Trophoblast cell (in vitro differentiated cells and primary cell): ENCODE results near the gene COA5.
A peak's percentile ranks its signal among the peaks of the same experiment; 100 is the strongest.

Experiments used
- DNase-seq, 2 donors: peaks; one replicate each; pipeline ENCODE4 v3.0.0-alpha.2; 2016
- H2AFZ ChIP-seq: 2 replicates; pipeline ENCODE4 v1.6.1; 2013; ENCODE audit warnings: low read length, moderate library complexity, mild to moderate bottlenecking; ENCODE audit not compliant: insufficient read depth, poor library complexity
- H2AK5ac ChIP-seq: 2 replicates; pipeline ENCODE4 v1.6.1; 2013; ENCODE audit warnings: mild to moderate bottlenecking, low read length
- H2BK120ac ChIP-seq: 2 replicates; pipeline ENCODE4 v1.6.1; 2013; ENCODE audit warnings: low read length, mild to moderate bottlenecking, moderate library complexity; ENCODE audit not compliant: insufficient read depth, poor library complexity
- H2BK12ac ChIP-seq: 2 replicates; pipeline ENCODE4 v1.6.1; 2013; ENCODE audit warnings: mild to moderate bottlenecking, low read length, moderate library complexity
- H2BK5ac ChIP-seq: 2 replicates; pipeline ENCODE4 v1.6.1; 2013; ENCODE audit warnings: low read length, low read depth, moderate library complexity, mild to moderate bottlenecking; ENCODE audit not compliant: poor library complexity
- H3K14ac ChIP-seq: 2 replicates; pipeline ENCODE4 v1.6.1; 2013; ENCODE audit warnings: mild to moderate bottlenecking, low read length
- H3K18ac ChIP-seq: 2 replicates; pipeline ENCODE4 v1.6.1; 2013; ENCODE audit warnings: mild to moderate bottlenecking, low read length
- H3K23ac ChIP-seq: 2 replicates; pipeline ENCODE4 v1.6.1; 2013; ENCODE audit warnings: low read length
- H3K27ac ChIP-seq: 2 replicates; pipeline ENCODE4 v1.5.1; 2013; ENCODE audit warnings: low read depth, mild to moderate bottlenecking, inconsistent platforms, low read length, moderate library complexity
- H3K27me3 ChIP-seq: 2 replicates; pipeline ENCODE4 v1.6.1; 2013; ENCODE audit warnings: inconsistent platforms, mild to moderate bottlenecking, low read length, moderate library complexity; ENCODE audit not compliant: insufficient read depth
- H3K36me3 ChIP-seq, 2 experiments: 1 replicate in 1 of 2; 2 replicates in 1 of 2; pipeline ENCODE4 v1.6.1; 2013; ENCODE audit warnings: low read length in 2 of 2, mild to moderate bottlenecking in 2 of 2, moderate library complexity in 1 of 2; ENCODE audit not compliant: insufficient read depth in 2 of 2, control insufficient read depth in 1 of 2
- H3K4ac ChIP-seq: 2 replicates; pipeline ENCODE4 v1.6.1; 2013; ENCODE audit warnings: low read depth, mild to moderate bottlenecking, low read length, moderate library complexity
- H3K4me1 ChIP-seq, 2 experiments: 1 replicate in 1 of 2; 2 replicates in 1 of 2; pipeline ENCODE4 v1.6.1; 2013; ENCODE audit warnings: low read length in 2 of 2, mild to moderate bottlenecking in 2 of 2, moderate library complexity in 1 of 2; ENCODE audit not compliant: insufficient read depth in 2 of 2, control insufficient read depth in 1 of 2
- H3K4me2 ChIP-seq: 2 replicates; pipeline ENCODE4 v1.6.1; 2013; ENCODE audit warnings: inconsistent platforms, mild to moderate bottlenecking, low read length, moderate library complexity
- H3K4me3 ChIP-seq: 2 replicates; pipeline ENCODE4 v1.5.1; 2013; ENCODE audit warnings: mild to moderate bottlenecking, low read depth, low read length, inconsistent platforms
- H3K79me1 ChIP-seq: one replicate; pipeline ENCODE4 v1.6.1; 2013; ENCODE audit warnings: low read length
- H3K79me2 ChIP-seq: 2 replicates; pipeline ENCODE4 v1.6.1; 2013; ENCODE audit warnings: low read length, mild to moderate bottlenecking; ENCODE audit not compliant: control insufficient read depth, insufficient read depth, poor library complexity
- H3K9ac ChIP-seq: 2 replicates; pipeline ENCODE4 v1.6.1; 2013; ENCODE audit warnings: mild to moderate bottlenecking, low read length
- H3K9me3 ChIP-seq: 2 replicates; pipeline ENCODE4 v1.6.1; 2013; ENCODE audit warnings: low read depth, mild to moderate bottlenecking, control low read depth, inconsistent platforms, low read length; ENCODE audit not compliant: insufficient read depth
- H4K12ac ChIP-seq: 2 replicates; pipeline ENCODE4 v1.6.1; 2013; ENCODE audit warnings: low read depth, mild to moderate bottlenecking, low read length, moderate library complexity
- H4K8ac ChIP-seq: 2 replicates; pipeline ENCODE4 v1.6.1; 2013; ENCODE audit warnings: low read depth, mild to moderate bottlenecking, low read length, moderate library complexity
- H4K91ac ChIP-seq: one replicate; pipeline ENCODE4 v1.6.1; 2013; ENCODE audit warnings: low read depth, mild to moderate bottlenecking, low read length, moderate library complexity
- WGBS: extraction: QIAGEN DNeasy Blood & Tissue Kit; methylation state at CpG from one replicate; pipeline ENCODE4 v1.1.7; 2013; ENCODE audit warnings: missing lambda C conversion rate; ENCODE audit not compliant: insufficient read length, insufficient coverage; ENCODE audit errors: extremely low coverage; 5-methylcytosine and 5-hydroxymethylcytosine counted together

Gene COA5

DNA sequence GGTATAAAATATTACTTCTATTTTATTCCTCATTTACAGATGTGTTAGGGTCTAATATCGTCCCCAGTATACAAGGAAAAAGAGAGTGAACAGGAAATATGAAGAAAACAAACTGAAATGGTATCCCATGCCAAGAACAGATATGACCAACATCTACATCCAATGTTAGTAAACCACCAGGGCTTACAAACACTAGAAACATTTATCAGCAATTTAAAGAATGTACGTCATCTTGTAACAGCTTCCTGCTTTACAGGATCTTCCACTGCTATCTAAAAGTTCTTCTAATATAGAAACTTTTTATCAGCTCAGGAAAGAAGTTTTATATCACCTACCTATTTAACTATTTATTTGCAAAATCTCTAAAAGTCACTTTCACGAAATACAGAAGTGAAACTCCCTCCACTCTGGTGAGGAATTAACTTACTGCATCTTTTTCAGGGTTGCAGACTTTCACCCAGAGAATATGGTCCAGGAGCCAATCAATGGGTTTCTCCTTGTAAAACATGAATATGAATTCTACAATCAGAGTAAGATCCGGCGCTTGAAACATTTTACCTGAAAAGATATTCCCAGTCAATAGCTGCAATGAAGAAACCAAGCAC is 35.3 kb upstream of the COA5 start:
- H4K12ac ChIP-seq: no peak overlapping the region

DNA sequence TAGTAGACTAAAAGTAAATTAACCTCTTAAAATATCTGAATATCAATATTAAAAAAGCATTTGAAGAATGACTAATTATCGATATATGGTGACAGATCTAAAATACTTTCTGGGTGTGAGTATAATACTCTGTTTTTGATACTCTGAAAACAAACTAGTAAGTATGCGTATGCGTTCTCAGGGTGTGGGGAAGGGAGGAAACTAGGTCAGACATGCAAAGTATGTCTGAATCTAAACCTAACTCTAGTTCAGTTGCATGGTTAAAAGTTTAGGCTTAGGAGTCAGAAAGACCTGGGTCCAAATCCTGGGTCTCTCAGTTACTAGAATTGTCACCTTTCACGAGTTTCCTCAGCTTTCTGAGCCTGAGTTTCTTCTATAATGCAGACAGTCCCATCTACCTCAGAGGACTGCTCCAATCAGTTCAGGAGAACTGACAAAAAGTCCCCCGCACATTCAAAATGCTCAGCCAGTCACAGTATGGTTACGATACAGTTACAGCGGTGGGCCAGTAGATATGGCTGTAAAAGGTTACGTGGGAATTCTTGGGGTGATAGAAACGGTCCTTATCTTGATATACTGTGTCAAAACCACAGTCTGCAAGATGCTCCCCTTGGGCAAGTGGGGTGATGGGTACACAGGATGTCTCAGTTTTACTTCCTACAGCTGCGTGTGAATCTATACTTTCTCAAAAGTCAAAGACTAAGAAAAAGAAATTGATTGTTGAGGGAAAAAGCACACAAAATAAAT is 29.3 kb upstream of the COA5 start:
- Histone ChIP-seq H3K4me1 (peaks cover 2 to 7% of the 10 kb centered on the region in 2 experiments), H2BK12ac (no peak overlapping the region), H3K27me3 (no peaks in the 10 kb centered on the region), H3K18ac (no peak overlapping the region), H3K27ac (no peak overlapping the region), H2AFZ (no peak overlapping the region), H3K9me3 (no peaks in the 10 kb centered on the region), H3K23ac (no peak overlapping the region), H4K91ac (no peak overlapping the region), H2AK5ac (no peak overlapping the region), H3K79me1 (no peaks in the 10 kb centered on the region), H3K4me3 (no peak overlapping the region), H3K9ac (no peak overlapping the region), H3K79me2 (no peaks in the 10 kb centered on the region), H3K36me3 (no peaks in the 10 kb centered on the region), H3K4ac (no peak overlapping the region), H3K4me2 (no peak overlapping the region), H2BK5ac (no peak overlapping the region), H4K12ac (no peak overlapping the region), H3K14ac (no peak overlapping the region), H2BK120ac (no peak overlapping the region), H4K8ac (no peak overlapping the region)
- no peak for DNase-seq
- no CpG with 5 or more reads among the region's 10 CpGs for WGBS

More for the DNA sequence above, 35.3 kb upstream of the COA5 start:
- Histone ChIP-seq H3K79me2 (no peaks in the 10 kb centered on the region), H2BK12ac (no peak overlapping the region), H3K9me3 (no peaks in the 10 kb centered on the region), H2AFZ (no peak overlapping the region), H2BK5ac (no peak overlapping the region), H3K27me3 (no peaks in the 10 kb centered on the region), H3K23ac (no peak overlapping the region), H2BK120ac (no peak overlapping the region), H4K8ac (no peak overlapping the region), H2AK5ac (no peak overlapping the region), H3K9ac (no peak overlapping the region), H3K27ac (no peak overlapping the region), H3K4me1 (peaks cover 1 to 5% of the 10 kb centered on the region in 2 experiments), H4K91ac (no peak overlapping the region), H3K18ac (no peak overlapping the region), H3K4ac (no peak overlapping the region), H3K79me1 (peaks cover 3% of the 10 kb centered on the region), H3K14ac (no peak overlapping the region), H3K36me3 (no peaks in the 10 kb centered on the region), H3K4me2 (no peak overlapping the region), H3K4me3 (no peak overlapping the region)
- peak; percentile 29 to 79 for DNase-seq
- WGBS: no CpG with 5 or more reads among the region's 5 CpGs

DNA sequence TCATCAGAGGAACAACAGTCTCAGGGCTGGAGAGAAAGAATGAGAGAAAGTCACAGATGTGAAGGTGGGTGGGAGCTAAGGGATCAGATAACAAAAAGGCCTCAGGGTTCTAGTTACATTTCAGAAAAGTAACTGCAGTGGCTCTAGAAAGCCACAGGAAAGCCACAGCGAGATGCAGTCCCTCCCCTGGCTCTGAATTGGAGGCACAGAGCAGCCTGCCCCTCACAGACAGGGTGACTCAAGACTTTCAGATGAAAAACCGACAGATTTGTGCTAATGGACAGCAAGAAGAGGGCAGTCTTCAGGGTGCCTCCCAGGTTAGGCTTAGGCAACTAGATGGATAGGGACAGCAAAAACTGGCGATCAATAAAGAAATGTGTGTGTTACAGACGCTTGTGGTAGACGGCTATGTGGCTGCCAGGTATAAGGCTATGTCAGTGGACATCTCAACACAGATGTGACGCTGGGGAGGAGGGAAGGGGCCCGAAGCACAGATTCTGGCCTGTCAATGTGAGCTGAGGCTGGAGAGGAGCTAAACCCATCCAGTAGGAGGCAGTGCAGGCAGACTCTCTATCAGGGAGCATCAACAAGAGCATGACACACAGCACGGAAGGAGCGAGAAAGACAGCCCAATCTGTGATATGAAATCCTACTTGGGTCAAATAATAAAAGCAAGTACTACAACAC is 26.2 kb upstream of the COA5 start:
- H4K8ac ChIP-seq: peak overlapping the region; percentile 11
- no peaks in the 10 kb centered on the region for H3K9me3 ChIP-seq
- H3K36me3 ChIP-seq: peaks cover 0 to 2% of the 10 kb centered on the region in 2 experiments
- no peak overlapping the region for H3K4me3 ChIP-seq
- no peak overlapping the region for H3K23ac ChIP-seq
- no peak overlapping the region for H3K4ac ChIP-seq
- no peak overlapping the region for H3K18ac ChIP-seq
- no peak overlapping the region for H2AFZ ChIP-seq
- no peak overlapping the region for H2AK5ac ChIP-seq
- H3K4me2 ChIP-seq: no peak overlapping the region
- no peak overlapping the region for H3K14ac ChIP-seq
- no peak overlapping the region for H3K9ac ChIP-seq
- DNase-seq: peak; percentile 45 to 73
- H3K27me3 ChIP-seq: no peaks in the 10 kb centered on the region
- no CpG with 5 or more reads among the region's 9 CpGs for WGBS
- H3K27ac ChIP-seq: peak overlapping the region; percentile 76
- H2BK5ac ChIP-seq: no peak overlapping the region
- no peaks in the 10 kb centered on the region for H3K79me2 ChIP-seq
- H3K79me1 ChIP-seq: no peaks in the 10 kb centered on the region
- H4K12ac ChIP-seq: no peak overlapping the region
- peak overlapping the region; percentile 6 for H2BK12ac ChIP-seq
- peaks cover 2 to 8% of the 10 kb centered on the region in 2 experiments for H3K4me1 ChIP-seq
- H2BK120ac ChIP-seq: no peak overlapping the region
- no peak overlapping the region for H4K91ac ChIP-seq

DNA sequence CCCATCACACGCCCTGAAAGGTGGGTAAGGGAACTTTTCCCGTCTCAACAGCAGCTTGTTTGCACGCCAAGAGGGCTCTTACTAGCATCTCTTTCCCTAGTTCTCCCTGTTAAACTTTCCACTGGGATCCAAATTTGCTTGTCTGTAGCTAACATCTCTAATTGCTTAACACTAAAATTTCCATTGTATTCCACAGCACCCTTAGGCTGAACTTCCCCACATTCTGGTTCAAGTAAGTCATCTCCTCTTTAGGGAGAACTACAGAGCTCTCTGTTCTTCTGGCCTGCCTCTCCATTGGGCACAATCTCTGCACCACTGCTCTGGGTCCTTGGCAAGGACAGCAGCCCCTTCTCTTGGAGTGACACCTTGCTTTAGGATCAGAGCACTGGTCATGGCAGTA is 24.0 kb upstream of the COA5 start:
- Histone ChIP-seq H3K79me1 (no peaks in the 10 kb centered on the region), H2AK5ac (no peak overlapping the region), H2BK12ac (no peak overlapping the region), H4K12ac (no peak overlapping the region), H4K91ac (no peak overlapping the region), H3K4ac (no peak overlapping the region), H3K4me3 (no peak overlapping the region), H2AFZ (no peak overlapping the region), H3K23ac (no peak overlapping the region), H4K8ac (no peak overlapping the region), H3K4me1 (peaks cover 2 to 8% of the 10 kb centered on the region in 2 experiments), H3K9ac (no peak overlapping the region), H3K14ac (no peak overlapping the region), H3K36me3 (peaks cover 0 to 2% of the 10 kb centered on the region in 2 experiments), H3K79me2 (no peaks in the 10 kb centered on the region), H2BK120ac (no peak overlapping the region), H3K27me3 (no peaks in the 10 kb centered on the region), H3K27ac (no peak overlapping the region), H3K4me2 (no peak overlapping the region), H2BK5ac (no peak overlapping the region), H3K9me3 (no peaks in the 10 kb centered on the region), H3K18ac (no peak overlapping the region)
- WGBS: no CpG with 5 or more reads among the region's 3 CpGs
- DNase-seq: peak; percentile 27 to 79
